ENCODE results near the gene SDR39U1. TPM values are rescaled to one million over a fixed set of nuclear protein-coding genes. Genes with fewer than 3 reads are reported as not detected.

Gene SDR39U1
- total RNA-seq (2022; extraction: Qiagen RNA extraction; ENCODE audit: low read depth), result 42.7 to 56.3 TPM (median 47.4 TPM) in 5 replicates

DNA sequence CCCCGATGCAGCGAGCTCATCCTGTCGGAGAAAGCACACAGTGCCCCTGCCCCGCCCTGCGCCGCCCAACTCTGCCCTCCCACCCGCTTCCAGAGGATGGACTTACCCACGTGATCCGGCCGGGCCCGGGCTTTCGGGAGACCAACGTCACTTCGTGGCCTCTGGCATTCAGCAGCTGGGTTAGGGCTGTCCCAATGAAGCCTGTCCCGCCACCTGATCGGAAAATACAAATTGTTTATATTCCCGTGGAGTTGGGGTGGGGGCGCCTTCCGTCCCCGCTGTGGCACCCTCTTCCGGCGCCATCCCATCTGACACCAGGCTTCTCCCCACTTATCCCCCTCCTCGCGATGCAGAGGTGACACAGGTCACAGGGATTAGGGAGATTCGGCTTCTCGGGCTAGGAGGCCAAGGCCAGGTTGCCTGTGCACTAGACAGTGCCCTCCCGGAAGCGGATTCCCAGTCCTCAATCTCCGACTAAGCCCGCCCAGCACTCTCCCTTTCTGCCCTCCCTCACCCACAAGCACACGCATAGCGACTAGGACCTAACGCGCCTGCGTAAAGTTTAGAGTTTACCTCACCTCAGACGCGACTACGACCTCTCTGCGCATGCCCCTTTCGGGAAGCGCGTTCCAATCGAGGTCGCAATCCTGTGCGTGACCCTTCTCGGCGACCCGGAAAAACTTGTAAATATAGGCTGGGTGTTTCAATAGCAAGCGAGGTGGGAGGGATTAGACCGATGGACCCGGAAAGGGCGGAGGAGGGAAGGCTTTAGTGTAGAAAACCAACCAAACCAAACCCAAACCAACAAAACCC lies at the start of gene SDR39U1:
SDR39U1 (minus strand) TSS at position 537 of the 813 bp plus-strand sequence; CDS start at position 530, 7 bp downstream.

DNA sequence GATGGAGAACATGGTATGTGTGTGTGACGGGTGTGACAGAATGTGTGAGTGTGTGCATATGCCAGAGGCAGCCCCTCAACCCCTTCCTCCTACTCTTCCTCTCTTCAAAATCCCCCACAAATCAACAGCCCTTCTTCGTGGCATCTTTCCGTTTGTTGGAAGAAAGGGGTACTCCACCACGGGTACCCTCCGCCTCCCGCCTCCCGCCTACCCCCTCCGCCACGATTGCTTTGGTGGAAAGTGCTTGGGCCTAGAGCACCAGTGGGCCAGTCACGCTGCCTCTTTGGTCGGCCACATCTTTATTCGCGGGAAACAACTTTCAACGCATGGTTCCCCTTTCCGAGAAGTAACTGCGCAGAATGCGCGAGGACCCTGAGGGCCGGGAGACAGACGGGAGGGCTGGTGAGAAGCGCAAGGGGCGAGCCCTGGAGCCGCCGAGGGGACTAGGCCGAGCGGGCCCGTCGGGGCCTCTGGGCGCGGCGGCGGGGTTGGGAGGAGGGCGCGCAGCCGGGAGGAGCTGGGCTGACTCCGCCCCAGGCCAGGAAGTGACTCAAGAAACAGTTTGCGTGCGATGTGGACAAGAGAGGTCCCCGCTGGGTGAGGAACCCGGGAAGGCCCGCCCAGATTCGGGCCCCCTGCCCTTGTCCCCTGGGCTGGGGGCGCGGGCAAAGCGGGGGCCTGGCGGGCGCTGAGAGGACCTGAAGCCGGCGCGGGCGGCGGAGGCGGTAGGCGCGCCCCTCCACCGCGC lies 13.0 kb downstream of the SDR39U1 start, which contains the start of the genes CBLN3 and KHNYN:
CBLN3 (minus strand) TSS at position 274 of the 748 bp plus-strand sequence. CDS start 614 bp downstream, outside the sequence.
KHNYN (plus strand) TSS at position 560 of the 748 bp plus-strand sequence. CDS start 777 bp downstream, outside the sequence.

GRCh38 chr14:24398653-24399446 lies 43.7 kb downstream of the SDR39U1 start, which contains the start of gene NYNRIN:
Gene NYNRIN, plus strand, starts transcription at chr14:24399003. Its CDS starts 244 bp downstream, at chr14:24399247.

Other genes with a start within 250 kb of the SDR39U1 start
- gene TM9SF1, start 247.3 kb downstream of the SDR39U1 start, total RNA-seq (2022; extraction: Qiagen RNA extraction; ENCODE audit: low read depth), result 63.2 to 70.0 TPM (median 67.6 TPM) in 5 replicates
- not detected in 5 replicates for gene TSSK4, start 237.1 kb downstream of the SDR39U1 start, total RNA-seq (2022; extraction: Qiagen RNA extraction; ENCODE audit: low read depth)
- gene CHMP4A, start 229.3 kb downstream of the SDR39U1 start, total RNA-seq (2022; extraction: Qiagen RNA extraction; ENCODE audit: low read depth), result 71.9 to 101 TPM (median 93.0 TPM) in 5 replicates
- gene MDP1, start 226.7 kb downstream of the SDR39U1 start, total RNA-seq (2022; extraction: Qiagen RNA extraction; ENCODE audit: low read depth), result 27.3 to 34.4 TPM (median 29.4 TPM) in 5 replicates
- 444 to 520 TPM (median 484 TPM) in 5 replicates for gene NEDD8, start 210.4 kb downstream of the SDR39U1 start, total RNA-seq (2022; extraction: Qiagen RNA extraction; ENCODE audit: low read depth)
- gene GMPR2, start 209.8 kb downstream of the SDR39U1 start, total RNA-seq (2022; extraction: Qiagen RNA extraction; ENCODE audit: low read depth), result 54.3 to 66.4 TPM (median 58.1 TPM) in 5 replicates
- gene TINF2, start 200.2 kb downstream of the SDR39U1 start, total RNA-seq (2022; extraction: Qiagen RNA extraction; ENCODE audit: low read depth), result 34.2 to 38.2 TPM (median 36.6 TPM) in 5 replicates
- 0.53 to 1.1 TPM (median 1.0 TPM) in 5 replicates for gene TGM1, start 179.6 kb downstream of the SDR39U1 start, total RNA-seq (2022; extraction: Qiagen RNA extraction; ENCODE audit: low read depth)
- 15.2 to 18.4 TPM (median 16.6 TPM) in 5 replicates for gene RABGGTA, start 171.2 kb downstream of the SDR39U1 start, total RNA-seq (2022; extraction: Qiagen RNA extraction; ENCODE audit: low read depth)
- 10.3 to 14.0 TPM (median 13.1 TPM) in 5 replicates for gene DHRS1, start 143.0 kb downstream of the SDR39U1 start, total RNA-seq (2022; extraction: Qiagen RNA extraction; ENCODE audit: low read depth)
- gene NOP9, start 142.9 kb downstream of the SDR39U1 start, total RNA-seq (2022; extraction: Qiagen RNA extraction; ENCODE audit: low read depth), result 13.7 to 17.0 TPM (median 16.6 TPM) in 5 replicates
- 0.15 to 1.00 TPM (median 0.20 TPM) in 5 replicates for gene CIDEB, start 134.8 kb downstream of the SDR39U1 start, total RNA-seq (2022; extraction: Qiagen RNA extraction; ENCODE audit: low read depth)
- gene LTB4R2, start 132.6 kb downstream of the SDR39U1 start, total RNA-seq (2022; extraction: Qiagen RNA extraction; ENCODE audit: low read depth), result 2.5 to 5.7 TPM (median 4.3 TPM) in 5 replicates
- gene LTB4R, start 131.3 kb downstream of the SDR39U1 start, total RNA-seq (2022; extraction: Qiagen RNA extraction; ENCODE audit: low read depth), result 3.7 to 6.6 TPM (median 6.4 TPM) in 5 replicates
- gene ADCY4, start 107.7 kb downstream of the SDR39U1 start, total RNA-seq (2022; extraction: Qiagen RNA extraction; ENCODE audit: low read depth), result not detected in 5 replicates
- gene RIPK3, start 102.8 kb downstream of the SDR39U1 start, total RNA-seq (2022; extraction: Qiagen RNA extraction; ENCODE audit: low read depth), result not detected in 5 replicates
- 0.29 to 0.67 TPM (median 0.47 TPM) in 4 of 5 replicates, not detected in the other for gene NFATC4, start 74.6 kb downstream of the SDR39U1 start, total RNA-seq (2022; extraction: Qiagen RNA extraction; ENCODE audit: low read depth)
- 0.16 to 0.78 TPM (median 0.18 TPM) in 5 replicates for gene NYNRIN, start 43.8 kb downstream of the SDR39U1 start, total RNA-seq (2022; extraction: Qiagen RNA extraction; ENCODE audit: low read depth)
- 1.0 to 1.6 TPM (median 1.3 TPM) in 5 replicates for gene CBLN3, start 13.1 kb downstream of the SDR39U1 start, total RNA-seq (2022; extraction: Qiagen RNA extraction; ENCODE audit: low read depth)
- gene KHNYN, start 12.8 kb downstream of the SDR39U1 start, total RNA-seq (2022; extraction: Qiagen RNA extraction; ENCODE audit: low read depth), result 19.3 to 28.8 TPM (median 26.1 TPM) in 5 replicates
- not detected in 5 replicates for gene CMA1, start 65.5 kb upstream of the SDR39U1 start, total RNA-seq (2022; extraction: Qiagen RNA extraction; ENCODE audit: low read depth)
- not detected in 5 replicates for gene CTSG, start 133.5 kb upstream of the SDR39U1 start, total RNA-seq (2022; extraction: Qiagen RNA extraction; ENCODE audit: low read depth)
- gene GZMH, start 166.9 kb upstream of the SDR39U1 start, total RNA-seq (2022; extraction: Qiagen RNA extraction; ENCODE audit: low read depth), result not detected in 5 replicates
- gene GZMB, start 191.4 kb upstream of the SDR39U1 start, total RNA-seq (2022; extraction: Qiagen RNA extraction; ENCODE audit: low read depth), result not detected in 5 replicates

Data from A549 treated with RU486 at 1 μM for 4 hours (cell line).